Transverse colon (tissue), 4 donors: Measurements from ENCODE around the gene DHRS3. TPM values are rescaled to one million over a fixed set of nuclear protein-coding genes. Genes with fewer than 3 reads are reported as not detected.

Source experiments
- DNase-seq: peaks from one replicate; pipeline ENCODE4 v3.0.0-alpha.2; 2019
- H3K27ac ChIP-seq, 4 donors: fragments of 200-600 bp; sonication (generic); 2 replicates each; pipeline ENCODE4 v1.5.1; 2016 to 2018; ENCODE audit warnings: inconsistent platforms in 4 of 4
- H3K27me3 ChIP-seq: fragments of 200-600 bp; sonication (generic); 2 replicates; pipeline ENCODE4 v1.5.1; 2017; ENCODE audit warnings: inconsistent platforms
- H3K36me3 ChIP-seq, 4 donors: fragments of 200-600 bp; sonication (generic); 2 replicates each; pipeline ENCODE4 v1.5.1; 2017 to 2019; ENCODE audit warnings: inconsistent platforms in 4 of 4
- H3K4me1 ChIP-seq, 4 donors: fragments of 200-600 bp; sonication (generic); 2 replicates each; pipeline ENCODE4 v1.5.1; 2017 to 2020; ENCODE audit warnings: inconsistent platforms in 4 of 4
- H3K4me3 ChIP-seq, 4 donors: fragments of 200-600 bp; sonication (generic); 1 replicate in 1 of 4; 2 replicates in 3 of 4; pipeline versions ENCODE4 v1.5.1 to v1.6.1; 2017 to 2019; ENCODE audit warnings: inconsistent platforms in 4 of 4
- H3K9me3 ChIP-seq, 2 donors: fragments of 200-600 bp; sonication (generic); 2 replicates each; pipeline ENCODE4 v1.5.1; 2017 to 2019; ENCODE audit warnings: inconsistent platforms in 2 of 2
- CTCF ChIP-seq, 5 experiments: fragments of 200-600 bp in 3 of 5; fragments of 450-650 bp in 2 of 5; sonication (generic) in 3 of 5; IDR thresholded peaks; 1 replicate in 2 of 5; 2 replicates in 3 of 5; pipeline ENCODE4 v1.5.1; 2016 to 2017; ENCODE audit warnings: antibody characterized with exemption in 5 of 5, inconsistent platforms in 3 of 5, mild to moderate bottlenecking in 2 of 5, moderate library complexity in 1 of 5
- EP300 ChIP-seq: sonication (generic); formaldehyde crosslinking; IDR thresholded peaks from one replicate; pipeline ENCODE4 v1.6.1; 2017; ENCODE audit warnings: antibody characterized with exemption, low read depth
- POLR2A ChIP-seq: fragments of 450-650 bp; IDR thresholded peaks from one replicate; pipeline ENCODE4 v1.6.1; 2016; ENCODE audit warnings: antibody characterized with exemption, mild to moderate bottlenecking, moderate library complexity
- POLR2AphosphoS5 ChIP-seq, 3 donors: sonication (generic); formaldehyde crosslinking; IDR thresholded peaks; one replicate each; pipeline ENCODE4 v1.6.1; 2016; ENCODE audit warnings: antibody characterized with exemption in 3 of 3
- WGBS, 2 donors: methylation state at CpG; one replicate each; pipeline ENCODE4 v1.1.5; 2018; ENCODE audit warnings: low coverage in 1 of 2; 5-methylcytosine and 5-hydroxymethylcytosine counted together
- in situ Hi-C, 4 donors: fragments of 200-750 bp; cut with MboI; loops; one replicate each; pipeline versions ENCODE4 v1.15.0 to v1.15.1; 2017; ENCODE audit warnings: low sequenced_read_pairs in 3 of 4, low pct_ligation_motif_present in 1 of 4, low pct_unique_long_range_greater_than_20kb in 1 of 4
- intact Hi-C: fragments of 100-400 bp; cut with DNase I; formaldehyde crosslinking; loops from one replicate; pipeline ENCODE4 v1.15.1; 2023; ENCODE audit warnings: low total_unique reads
- total RNA-seq, 4 donors: library from RNA; depleted of rRNA; stranded (reverse); fragments of >200 nt; gene quantifications; one replicate each; pipeline ENCODE4 v1.1.0, GENCODE V29; 2016

The DHRS3 gene
- total RNA-seq, 4 donors from 2014 or later = 55.3 to 122 (median 103) TPM

- H3K27ac ChIP-seq = peak overlapping the region; percentile 7 to 66 (median 41)
- H3K36me3 ChIP-seq = peaks cover 0 to 15% (median 4%) of the 10 kb centered on the region in 4 donors
Observed at GRCh38 chr1:12580054-12580887, 37.7 kb downstream of the DHRS3 start.

GRCh38 chr1:12578860-12579422 is 39.1 kb downstream of the DHRS3 start:
- WGBS, 2 donors = 97% methylated on average over 11 of the region's 19 CpGs; no CpG with 5 or more reads in 1 of the 2 donors
- no peaks in the 10 kb centered on the region for H3K4me1 ChIP-seq
- H3K9me3 ChIP-seq = no peaks in the 10 kb centered on the region
- DNase-seq = no peak
- no peaks in the 10 kb centered on the region for H3K27me3 ChIP-seq
- intact Hi-C loops = no loop called here
- in situ Hi-C loops = no loop called here
- no peak for TF ChIP-seq CTCF (IDR thresholded peaks at IDR 0.05)
- TF ChIP-seq POLR2AphosphoS5 (IDR thresholded peaks at IDR 0.05) = no peak
- no peak for TF ChIP-seq POLR2A
- TF ChIP-seq EP300 = no peak
- no peak overlapping the region for H3K4me3 ChIP-seq
- H3K36me3 ChIP-seq = peaks cover 0 to 15% (median 6%) of the 10 kb centered on the region in 4 donors
- H3K27ac ChIP-seq = no peak overlapping the region

More at GRCh38 chr1:12580054-12580887, 37.7 kb downstream of the DHRS3 start:
- intact Hi-C loops = no loop called here
- in situ Hi-C loops = no loop called here
- no peaks in the 10 kb centered on the region for H3K4me1 ChIP-seq
- WGBS, 2 donors = 81 to 96% methylated on average over 4 to 20 of the region's 20 CpGs
- no peak overlapping the region for H3K4me3 ChIP-seq
- no peak for DNase-seq
- H3K27me3 ChIP-seq = no peaks in the 10 kb centered on the region
- no peaks in the 10 kb centered on the region for H3K9me3 ChIP-seq
- no peak for TF ChIP-seq POLR2A
- TF ChIP-seq POLR2AphosphoS5 (IDR thresholded peaks at IDR 0.05) = peak in 2 of 3 donors; percentile 15 to 22

GRCh38 chr1:12577020-12577419 is 41.0 kb downstream of the DHRS3 start:
- no peaks in the 10 kb centered on the region for H3K27me3 ChIP-seq
- 92 to 93% methylated on average over 3 to 12 of the region's 12 CpGs for WGBS, 2 donors
- no peak for DNase-seq
- in situ Hi-C loops = no loop called here
- H3K4me3 ChIP-seq = no peak overlapping the region
- no peaks in the 10 kb centered on the region for H3K9me3 ChIP-seq
- no peaks in the 10 kb centered on the region for H3K4me1 ChIP-seq
- intact Hi-C loops = no loop called here
- H3K36me3 ChIP-seq = peaks cover 0 to 22% (median 8%) of the 10 kb centered on the region in 4 donors
- H3K27ac ChIP-seq = no peak overlapping the region
- TF ChIP-seq EP300 (no peak), POLR2AphosphoS5 (IDR thresholded peaks at IDR 0.05) (no peak), POLR2A (no peak), CTCF (IDR thresholded peaks at IDR 0.05) (no peak)

- H3K27me3 ChIP-seq = no peaks in the 10 kb centered on the region
- no peaks in the 10 kb centered on the region for H3K9me3 ChIP-seq
- in situ Hi-C loops (no loop called here), intact Hi-C loops (no loop called here)
- TF ChIP-seq EP300 (no peak), POLR2AphosphoS5 (IDR thresholded peaks at IDR 0.05) (no peak), POLR2A (no peak), CTCF (IDR thresholded peaks at IDR 0.05) (no peak)
- peaks cover 0 to 39% (median 11%) of the 10 kb centered on the region in 4 donors for H3K36me3 ChIP-seq
- no peak overlapping the region for H3K4me3 ChIP-seq
- 93% methylated on average over 5 of the region's 5 CpGs; no CpG with 5 or more reads in 1 of the 2 donors for WGBS, 2 donors
- H3K4me1 ChIP-seq = no peaks in the 10 kb centered on the region
- no peak overlapping the region for H3K27ac ChIP-seq
- no peak for DNase-seq
Observed at GRCh38 chr1:12574757-12575139, 43.3 kb downstream of the DHRS3 start.
